ENCODE measurements around the gene SCAF1.

The SCAF1 gene, protein sequence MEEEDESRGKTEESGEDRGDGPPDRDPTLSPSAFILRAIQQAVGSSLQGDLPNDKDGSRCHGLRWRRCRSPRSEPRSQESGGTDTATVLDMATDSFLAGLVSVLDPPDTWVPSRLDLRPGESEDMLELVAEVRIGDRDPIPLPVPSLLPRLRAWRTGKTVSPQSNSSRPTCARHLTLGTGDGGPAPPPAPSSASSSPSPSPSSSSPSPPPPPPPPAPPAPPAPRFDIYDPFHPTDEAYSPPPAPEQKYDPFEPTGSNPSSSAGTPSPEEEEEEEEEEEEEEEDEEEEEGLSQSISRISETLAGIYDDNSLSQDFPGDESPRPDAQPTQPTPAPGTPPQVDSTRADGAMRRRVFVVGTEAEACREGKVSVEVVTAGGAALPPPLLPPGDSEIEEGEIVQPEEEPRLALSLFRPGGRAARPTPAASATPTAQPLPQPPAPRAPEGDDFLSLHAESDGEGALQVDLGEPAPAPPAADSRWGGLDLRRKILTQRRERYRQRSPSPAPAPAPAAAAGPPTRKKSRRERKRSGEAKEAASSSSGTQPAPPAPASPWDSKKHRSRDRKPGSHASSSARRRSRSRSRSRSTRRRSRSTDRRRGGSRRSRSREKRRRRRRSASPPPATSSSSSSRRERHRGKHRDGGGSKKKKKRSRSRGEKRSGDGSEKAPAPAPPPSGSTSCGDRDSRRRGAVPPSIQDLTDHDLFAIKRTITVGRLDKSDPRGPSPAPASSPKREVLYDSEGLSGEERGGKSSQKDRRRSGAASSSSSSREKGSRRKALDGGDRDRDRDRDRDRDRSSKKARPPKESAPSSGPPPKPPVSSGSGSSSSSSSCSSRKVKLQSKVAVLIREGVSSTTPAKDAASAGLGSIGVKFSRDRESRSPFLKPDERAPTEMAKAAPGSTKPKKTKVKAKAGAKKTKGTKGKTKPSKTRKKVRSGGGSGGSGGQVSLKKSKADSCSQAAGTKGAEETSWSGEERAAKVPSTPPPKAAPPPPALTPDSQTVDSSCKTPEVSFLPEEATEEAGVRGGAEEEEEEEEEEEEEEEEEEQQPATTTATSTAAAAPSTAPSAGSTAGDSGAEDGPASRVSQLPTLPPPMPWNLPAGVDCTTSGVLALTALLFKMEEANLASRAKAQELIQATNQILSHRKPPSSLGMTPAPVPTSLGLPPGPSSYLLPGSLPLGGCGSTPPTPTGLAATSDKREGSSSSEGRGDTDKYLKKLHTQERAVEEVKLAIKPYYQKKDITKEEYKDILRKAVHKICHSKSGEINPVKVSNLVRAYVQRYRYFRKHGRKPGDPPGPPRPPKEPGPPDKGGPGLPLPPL

DNA sequence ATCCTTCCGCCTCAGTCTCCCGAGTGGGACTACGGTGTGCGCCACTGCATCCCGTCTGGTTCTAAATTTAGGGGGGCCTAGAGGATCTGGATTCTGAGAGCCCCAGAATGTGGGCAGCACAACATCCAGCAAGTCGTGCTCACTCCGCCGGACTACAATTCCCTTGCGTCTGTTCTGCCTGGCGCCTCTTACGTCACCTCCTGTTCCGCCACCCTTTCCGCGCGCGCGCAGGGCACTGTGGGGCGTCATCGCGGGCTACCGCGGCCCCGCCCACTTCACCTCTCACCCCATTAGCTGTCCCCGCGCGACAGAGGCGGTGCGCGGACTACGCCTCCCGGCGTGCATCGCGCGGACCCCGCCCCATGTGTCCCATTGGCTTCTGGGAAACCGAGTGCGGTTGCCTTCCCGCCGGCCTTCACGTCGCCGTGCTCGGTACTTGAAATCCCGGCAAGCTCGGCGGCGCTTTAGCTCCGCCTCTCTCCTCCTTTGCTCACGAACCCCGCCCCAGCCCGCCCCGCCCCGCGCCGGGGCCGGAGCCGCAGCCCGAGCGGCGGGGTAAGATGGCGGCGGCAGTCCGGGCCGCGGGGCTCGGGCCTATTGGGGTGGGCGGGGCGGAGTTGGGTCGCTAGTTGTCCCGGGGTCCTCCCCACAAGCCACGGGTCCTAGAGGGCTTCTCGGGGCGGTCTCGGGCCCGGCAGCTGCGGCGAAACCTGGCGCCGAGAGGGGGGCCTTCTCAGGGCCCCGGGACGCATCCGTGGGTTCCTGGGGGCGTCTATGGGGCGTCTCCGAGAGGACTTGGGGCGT is at the start of gene SCAF1:
SCAF1 (plus strand) TSS at position 522 of the 804 bp plus-strand sequence. CDS start 2,818 bp downstream, outside the sequence.
- peak; percentile 99 for DNase-seq

DNA sequence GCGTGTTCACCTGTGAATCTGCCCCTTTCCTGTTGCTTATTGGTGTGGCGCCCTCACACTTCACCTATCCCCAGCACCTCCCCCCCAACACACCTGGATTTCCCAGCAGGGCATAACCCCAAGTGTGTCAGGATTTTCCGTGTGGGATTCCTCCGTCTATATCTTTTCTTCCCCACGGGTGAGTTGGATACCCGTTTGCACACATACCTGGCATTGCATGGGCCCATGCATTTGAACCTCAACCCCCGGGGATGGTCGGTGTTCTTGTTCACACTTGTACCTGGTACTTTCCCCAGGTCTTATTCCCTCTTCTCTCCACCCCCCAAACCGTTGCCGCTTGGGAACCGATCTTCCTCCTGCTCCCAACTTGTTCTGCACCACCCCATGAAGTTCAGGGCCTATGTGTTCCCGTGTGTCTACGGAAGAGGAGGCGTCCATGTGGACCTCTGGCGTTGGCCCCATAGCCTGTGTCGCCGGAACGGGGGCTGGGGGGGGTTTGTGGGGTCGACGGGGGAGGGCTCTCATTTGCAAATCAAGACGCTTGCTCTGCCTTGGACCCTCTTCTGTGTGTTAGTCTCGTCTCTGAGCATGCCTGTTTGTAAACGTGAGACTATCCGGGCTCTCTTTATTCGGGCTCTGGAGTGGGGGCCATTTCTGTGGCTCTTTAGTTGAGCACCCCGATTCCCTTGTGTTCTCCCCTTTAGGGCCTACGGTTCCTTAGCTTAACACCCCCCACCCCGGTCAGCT is 49.4 kb upstream of the SCAF1 start:
- peak; percentile 39 for DNase-seq

DNA sequence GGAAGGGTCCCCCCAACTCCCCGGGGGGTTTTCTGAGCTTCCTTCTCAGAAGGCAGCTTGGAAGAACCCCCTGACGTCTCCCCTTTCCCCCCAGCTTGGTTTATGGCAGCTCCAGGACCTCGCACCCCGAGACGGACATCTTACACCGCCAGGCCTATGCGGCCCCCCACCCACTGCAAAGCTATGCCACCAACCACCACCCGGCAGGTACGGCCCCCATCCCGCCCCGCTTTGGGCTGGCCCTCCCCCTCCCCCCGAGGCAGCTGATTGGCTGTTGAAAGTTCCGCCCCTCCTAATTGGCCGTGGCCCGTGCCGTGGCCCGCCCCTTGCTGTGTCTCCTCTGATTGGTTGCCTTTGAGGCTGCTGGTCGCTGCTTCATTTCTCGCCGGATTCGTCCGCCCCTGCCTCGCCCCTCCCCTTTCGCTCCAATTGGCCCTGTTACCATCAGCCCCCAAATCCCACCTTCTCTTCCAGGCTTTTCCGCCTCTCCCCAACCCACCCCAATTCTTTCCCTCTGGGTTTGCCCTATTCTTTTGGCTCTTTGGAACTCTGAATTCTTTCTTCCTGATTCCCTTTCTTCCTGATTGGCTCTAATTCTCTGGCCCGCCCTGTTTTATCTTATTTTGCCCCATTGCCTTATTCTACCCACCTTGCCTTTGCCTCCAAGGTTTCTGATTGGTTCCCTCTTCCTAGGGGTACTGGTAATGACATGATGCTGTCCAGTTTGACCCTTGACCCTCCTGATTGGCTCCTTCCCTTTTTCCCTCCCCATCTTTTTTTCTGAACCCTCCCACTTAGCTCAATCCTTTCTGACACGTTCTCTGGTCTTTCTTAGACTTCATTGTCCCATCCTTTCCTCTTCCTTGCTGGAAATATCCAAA is 48.5 kb upstream of the SCAF1 start:
- DNase-seq, result peak; percentile 95

DNA sequence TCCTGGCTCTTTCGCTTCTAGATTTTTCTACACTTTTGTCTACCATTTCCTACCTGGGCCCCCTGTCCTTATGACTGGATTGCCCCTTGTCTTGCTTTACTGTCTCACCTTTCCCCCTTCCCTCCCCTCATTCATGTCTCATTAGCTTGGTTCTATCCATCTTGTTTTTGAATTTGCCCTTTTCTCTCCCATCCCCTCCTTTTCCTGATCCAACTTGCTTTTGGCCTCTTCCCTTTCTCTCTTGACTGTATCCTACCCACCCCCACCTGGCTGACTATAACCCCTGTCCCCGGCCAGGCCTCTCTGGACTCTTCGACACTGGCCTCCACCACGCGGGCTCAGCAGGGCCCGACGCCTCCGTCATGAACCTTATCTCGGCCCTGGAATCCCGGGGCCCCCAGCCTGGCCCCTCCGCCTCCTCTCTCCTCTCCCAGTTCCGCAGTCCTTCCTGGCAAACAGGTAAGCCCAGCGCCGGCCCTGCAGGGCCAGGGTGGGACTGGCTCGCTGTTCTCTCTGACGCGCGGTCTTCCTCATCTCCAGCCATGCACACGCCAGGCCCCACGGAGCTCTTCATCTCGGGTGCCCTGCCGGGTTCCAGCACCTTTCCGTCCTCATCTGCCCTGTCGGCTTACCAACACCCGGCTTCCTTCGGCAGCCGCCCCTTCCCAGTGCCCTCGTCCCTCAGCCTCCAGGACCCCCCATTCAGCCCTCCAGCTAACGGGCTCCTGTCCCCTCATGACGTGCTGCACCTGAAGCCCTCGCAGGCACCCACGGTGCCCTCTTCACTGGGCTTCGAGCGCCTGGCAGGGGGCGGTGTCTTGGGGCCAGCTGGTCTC is 47.6 kb upstream of the SCAF1 start:
- no peak for DNase-seq

DNA sequence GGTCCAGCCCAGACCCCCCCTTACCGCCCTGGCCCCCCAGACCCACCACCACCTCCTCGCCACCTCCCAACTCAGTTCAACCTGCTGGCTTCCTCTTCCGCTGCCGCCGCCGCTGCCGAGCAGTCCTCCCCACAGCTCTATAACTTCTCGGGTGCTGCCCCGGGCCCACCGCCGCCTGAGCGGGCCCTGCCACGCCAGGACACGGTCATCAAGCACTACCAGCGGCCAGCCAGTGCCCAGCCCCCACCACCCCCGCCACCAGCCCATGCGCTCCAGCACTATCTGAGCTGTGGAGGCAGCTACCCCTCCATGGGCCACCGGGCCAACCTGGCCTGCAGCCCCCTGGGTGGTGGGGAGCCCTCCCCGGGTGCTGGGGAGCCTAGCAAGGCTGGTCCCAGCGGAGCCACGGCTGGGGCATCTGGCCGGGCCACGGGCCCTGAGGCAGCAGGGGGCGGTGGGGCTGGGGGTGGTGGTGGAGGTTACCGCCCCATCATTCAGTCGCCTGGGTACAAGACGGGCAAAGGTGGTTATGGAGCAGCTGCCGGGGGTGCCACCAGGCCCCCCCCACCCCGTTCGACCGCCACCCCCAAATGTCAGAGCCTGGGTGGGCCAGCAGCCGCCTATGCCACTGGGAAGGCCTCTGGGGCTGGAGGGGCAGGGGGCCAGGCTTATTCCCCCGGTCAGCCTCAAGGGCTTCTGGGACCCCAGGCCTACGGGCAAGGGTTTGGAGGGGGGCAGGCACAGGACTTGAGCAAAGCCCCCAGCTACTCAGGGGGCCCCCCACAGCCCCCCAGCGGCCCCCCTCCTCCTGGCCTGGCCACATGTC is 46.8 kb upstream of the SCAF1 start:
- DNase-seq, result no peak

DNA sequence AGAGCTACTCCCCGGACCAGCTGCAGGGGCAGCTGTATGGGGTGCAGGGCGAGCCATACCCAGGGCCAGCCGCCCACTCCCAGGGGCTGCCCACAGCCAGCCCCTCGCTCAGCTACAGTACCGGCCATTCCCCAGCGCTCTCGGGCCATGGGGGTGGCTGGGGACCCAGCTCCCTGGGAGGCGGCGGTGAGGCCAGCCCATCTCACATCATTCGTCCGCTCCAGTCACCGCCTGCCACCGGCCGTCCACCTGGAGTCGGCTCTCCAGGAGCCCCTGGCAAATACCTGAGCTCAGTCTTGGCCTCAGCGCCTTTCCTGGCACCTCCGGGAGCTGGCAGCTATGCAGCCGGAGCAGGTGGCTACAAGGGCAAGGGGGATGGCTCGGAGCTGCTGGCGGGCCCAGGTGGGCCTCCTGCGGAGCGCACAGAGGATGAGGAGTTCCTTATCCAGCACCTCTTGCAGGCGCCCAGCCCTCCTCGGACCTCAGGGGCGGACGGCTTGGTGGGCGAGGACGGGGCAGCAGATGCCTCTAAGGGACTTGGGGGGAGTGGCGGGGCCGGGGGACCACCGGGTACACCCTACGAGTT is 46.1 kb upstream of the SCAF1 start:
- DNase-seq, result no peak

DNA sequence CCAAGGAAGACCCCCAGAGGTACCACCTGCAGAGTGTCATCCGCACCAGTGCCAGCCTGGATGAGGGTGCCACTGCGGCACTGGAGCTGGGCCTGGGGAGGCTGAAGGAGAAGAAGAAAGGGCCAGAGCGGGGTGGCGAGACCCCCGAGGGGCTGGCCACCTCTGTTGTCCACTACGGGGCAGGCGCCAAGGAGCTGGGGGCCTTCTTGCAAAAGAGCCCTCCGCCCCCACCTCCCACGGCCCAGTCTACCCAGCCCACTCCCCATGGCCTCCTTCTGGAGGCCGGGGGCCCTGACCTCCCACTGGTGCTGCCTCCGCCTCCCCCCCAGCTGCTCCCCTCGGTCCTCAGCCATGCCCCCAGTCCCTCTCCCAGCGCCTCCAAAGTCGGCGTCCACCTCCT is 45.6 kb upstream of the SCAF1 start:
- DNase-seq, result no peak

DNA sequence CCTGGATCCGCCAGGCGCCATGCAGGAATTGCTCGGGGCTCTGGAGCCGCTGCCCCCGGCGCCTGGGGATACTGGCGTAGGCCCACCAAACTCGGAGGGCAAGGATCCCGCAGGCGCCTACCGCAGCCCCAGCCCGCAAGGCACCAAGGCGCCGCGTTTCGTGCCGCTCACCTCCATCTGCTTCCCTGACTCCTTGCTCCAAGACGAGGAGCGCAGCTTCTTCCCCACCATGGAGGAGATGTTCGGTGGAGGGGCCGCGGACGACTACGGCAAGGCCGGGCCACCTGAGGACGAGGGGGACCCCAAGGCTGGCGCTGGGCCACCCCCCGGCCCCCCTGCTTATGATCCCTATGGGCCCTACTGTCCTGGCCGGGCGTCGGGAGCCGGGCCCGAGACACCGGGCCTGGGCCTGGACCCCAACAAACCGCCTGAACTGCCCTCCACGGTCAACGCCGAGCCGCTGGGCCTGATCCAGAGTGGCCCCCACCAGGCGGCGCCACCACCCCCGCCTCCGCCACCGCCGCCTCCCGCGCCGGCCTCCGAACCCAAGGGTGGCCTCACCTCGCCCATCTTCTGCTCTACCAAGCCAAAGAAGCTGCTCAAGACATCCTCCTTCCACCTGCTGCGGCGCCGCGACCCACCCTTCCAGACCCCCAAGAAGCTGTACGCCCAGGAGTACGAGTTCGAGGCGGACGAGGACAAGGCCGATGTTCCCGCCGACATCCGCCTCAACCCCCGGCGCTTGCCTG is 44.9 kb upstream of the SCAF1 start:
- DNase-seq, result no peak

DNA sequence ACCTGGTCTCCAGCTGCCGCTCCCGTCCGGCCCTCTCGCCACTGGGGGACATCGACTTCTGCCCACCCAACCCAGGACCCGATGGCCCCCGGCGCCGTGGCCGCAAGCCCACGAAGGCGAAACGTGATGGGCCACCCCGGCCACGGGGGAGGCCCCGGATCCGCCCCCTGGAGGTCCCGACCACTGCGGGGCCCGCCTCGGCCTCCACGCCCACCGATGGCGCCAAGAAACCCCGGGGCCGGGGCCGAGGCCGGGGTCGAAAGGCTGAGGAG is 44.4 kb upstream of the SCAF1 start:
- DNase-seq, result no peak

DNA sequence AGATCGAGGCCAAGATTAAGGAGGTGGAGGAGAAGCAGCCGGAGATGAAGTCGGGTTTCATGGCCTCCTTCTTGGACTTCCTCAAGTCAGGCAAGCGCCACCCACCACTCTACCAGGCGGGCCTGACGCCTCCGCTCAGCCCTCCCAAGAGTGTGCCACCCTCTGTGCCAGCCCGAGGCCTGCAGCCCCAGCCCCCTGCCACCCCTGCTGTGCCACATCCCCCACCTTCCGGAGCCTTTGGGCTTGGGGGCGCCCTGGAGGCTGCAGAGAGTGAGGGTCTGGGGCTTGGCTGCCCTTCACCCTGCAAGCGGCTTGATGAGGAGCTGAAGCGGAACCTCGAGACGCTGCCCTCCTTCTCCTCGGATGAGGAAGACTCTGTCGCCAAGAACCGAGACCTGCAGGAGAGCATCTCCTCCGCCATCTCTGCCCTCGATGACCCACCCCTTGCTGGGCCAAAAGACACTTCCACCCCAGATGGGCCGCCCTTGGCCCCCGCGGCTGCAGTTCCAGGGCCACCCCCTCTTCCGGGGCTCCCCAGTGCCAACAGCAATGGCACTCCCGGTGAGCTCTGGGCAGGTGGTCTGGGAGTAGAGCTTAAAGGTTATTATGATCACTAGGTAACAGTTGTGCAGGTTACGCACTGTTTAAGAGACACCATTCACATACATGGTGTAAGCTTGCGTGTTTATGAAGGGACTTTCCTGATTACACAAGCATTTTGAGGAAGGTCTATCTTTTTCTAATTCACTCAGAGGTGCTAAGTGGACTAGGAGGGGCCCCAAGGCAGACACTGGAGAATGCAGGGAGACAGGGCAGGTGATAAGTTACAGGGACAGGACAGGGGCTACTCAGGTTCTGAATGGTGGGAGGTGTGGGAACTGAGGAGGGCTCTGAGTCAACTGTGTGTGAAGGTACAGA is 42.4 kb upstream of the SCAF1 start:
- no peak for DNase-seq

DNA sequence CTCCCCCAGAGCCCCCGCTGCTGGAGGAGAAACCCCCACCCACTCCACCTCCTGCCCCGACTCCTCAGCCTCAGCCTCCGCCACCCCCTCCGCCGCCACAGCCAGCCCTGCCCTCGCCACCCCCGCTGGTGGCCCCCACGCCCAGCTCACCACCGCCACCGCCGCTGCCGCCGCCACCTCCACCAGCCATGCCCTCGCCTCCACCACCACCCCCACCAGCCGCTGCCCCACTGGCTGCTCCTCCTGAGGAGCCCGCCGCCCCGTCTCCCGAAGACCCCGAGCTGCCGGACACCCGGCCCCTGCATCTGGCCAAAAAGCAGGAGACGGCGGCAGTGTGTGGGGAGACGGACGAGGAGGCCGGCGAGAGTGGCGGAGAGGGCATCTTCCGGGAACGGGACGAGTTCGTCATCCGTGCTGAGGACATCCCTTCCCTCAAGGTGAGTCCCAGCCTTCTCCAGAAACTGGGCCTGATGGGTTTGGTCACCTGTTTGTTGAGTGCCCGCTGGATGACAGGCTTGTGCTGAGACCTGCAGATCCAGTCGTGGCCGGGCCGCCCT is 40.4 kb upstream of the SCAF1 start:
- DNase-seq, result no peak

DNA sequence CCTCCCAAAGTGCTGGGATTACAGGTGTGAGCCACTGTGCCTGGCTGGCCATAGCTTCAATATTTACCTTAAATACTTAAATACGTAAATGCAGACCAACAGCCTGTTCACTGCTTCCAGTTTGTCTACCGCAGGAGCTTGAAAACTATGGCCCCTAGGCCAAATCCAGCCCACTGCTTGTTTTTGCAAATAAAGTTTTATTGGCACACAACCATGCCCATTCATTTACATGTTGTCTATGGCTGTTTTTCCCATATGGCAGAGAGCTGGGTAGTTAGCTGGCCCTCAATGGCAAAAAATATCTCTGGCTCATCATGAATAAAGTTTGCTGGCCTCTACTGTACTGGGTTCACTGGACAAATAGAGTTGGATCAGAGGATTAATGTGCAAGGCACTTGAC is 39.2 kb upstream of the SCAF1 start:
- no peak for DNase-seq

DNA sequence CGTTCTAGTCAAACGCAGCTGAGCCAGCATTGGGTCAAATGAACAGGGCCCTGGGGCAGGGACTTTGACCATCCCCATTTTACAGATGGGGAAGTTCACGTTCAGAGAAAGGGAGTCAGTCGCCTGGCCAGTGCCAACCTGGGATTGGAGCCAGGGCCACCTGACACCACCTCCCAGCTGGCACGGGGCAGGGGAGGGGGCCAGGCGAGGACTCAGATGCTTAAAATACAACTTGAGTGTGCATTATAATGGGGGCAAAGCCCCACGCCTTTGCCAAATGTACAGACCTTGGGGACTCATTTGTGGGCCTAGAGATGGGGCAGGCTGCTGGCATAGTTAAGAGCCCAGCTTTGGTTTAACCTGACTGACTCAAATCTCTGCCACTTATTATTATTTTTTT is 36.4 kb upstream of the SCAF1 start:
- no peak for DNase-seq

DNA sequence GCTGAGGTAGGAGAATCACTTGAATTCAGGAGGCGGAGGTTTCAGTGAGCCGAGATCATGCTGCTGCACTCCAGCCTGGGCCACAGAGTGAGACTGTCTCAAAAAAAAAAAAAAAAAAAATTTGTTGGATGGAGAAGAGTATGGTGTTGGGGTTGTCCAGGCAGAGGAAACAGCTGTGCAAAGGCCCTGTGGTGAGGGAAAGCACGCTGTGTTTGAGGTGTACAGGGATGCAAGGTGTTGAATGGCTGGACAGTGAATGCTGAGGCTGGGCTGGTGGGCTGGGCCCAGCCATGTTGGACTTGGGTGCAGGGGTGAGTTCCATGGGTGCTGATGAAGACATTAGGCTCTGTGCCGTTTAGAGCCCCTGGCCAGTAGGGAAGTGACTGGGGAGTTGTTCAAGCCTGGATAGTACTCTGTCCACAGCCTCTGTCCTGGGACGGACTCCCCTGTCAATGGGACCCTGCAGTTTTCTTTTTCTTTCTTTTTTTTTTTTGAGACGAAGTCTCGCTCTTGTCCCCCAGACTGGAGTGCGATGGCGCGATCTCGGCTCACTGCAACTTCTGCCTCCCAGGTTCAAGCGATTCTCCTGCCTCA is 32.4 kb upstream of the SCAF1 start:
- no peak for DNase-seq

DNA sequence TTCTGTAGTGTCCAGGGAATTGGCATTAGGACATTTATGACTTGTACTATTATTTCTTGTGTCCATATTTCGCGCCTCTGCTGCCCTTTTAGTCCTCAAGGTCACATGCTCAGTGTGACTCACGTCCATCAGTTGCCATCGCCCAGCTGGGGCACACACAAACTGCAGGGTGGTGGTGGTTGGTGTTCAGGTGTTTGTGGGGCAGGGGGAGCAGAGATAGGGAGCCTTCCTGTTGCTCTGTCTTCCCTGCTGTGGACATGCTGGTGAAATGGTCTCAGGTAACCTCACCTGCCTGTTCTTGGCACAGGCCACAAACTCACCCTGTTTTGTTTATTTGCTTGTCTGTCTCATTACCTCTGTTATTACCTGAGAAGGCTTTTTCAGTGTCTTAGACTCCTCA is 28.6 kb upstream of the SCAF1 start:
- no peak for DNase-seq

Measured in NCI-H1105 treated with DMSO at 0.1 percent for 48 hours (cell line).